Caco-2 (cell line): ENCODE measurements around the gene NT5C. TPM values are rescaled to one million over a fixed set of nuclear protein-coding genes. Genes with fewer than 3 reads are reported as not detected.
A peak's percentile ranks its signal among the peaks of the same experiment; 100 is the strongest.
"Not testable (repeated sequence)": the region's sequence is repeated elsewhere in the genome, so short reads cannot be mapped to it uniquely, and the experiment has no call there.

Experiments
- BruUV-seq: library from RNA; stranded (reverse); fragments of 400-500 nt; replicated peaks from 2 replicates; lab custom pipeline; 2021; lab: Mats Ljungman, UMichigan
- CTCF ChIA-PET: fragments of 300-600 bp; sonication (Branson Sonifier 250); formaldehyde crosslinking; loops from one replicate; lab custom pipeline; 2022; ENCODE audit warnings: antibody characterized with exemption; lab: Charles Lee
- POLR2A ChIA-PET: fragments of 300-600 bp; sonication (Branson Sonifier 250); formaldehyde crosslinking; loops from one replicate; lab custom pipeline; 2022; ENCODE audit warnings: antibody characterized with exemption; lab: Charles Lee
- DNase-seq, 2 experiments: peaks; one replicate each; pipeline versions ENCODE4 v3.0.0 to v3.0.0-alpha.2; 2020 to 2022
- H3K27me3 ChIP-seq: replicated peaks from 2 replicates; pipeline ENCODE4 v1.6.0; 2011; ENCODE audit warnings: low read length; ENCODE audit not compliant: control insufficient read depth, insufficient read depth
- H3K36me3 ChIP-seq: 2 replicates; pipeline ENCODE4 v1.5.1; 2011; ENCODE audit warnings: low read length; ENCODE audit not compliant: control insufficient read depth, insufficient read depth
- H3K4me1 ChIP-seq: fragments of 250-450 bp; sonication (Bioruptor Pico); 2 replicates; pipeline ENCODE4 v1.5.1; 2020; ENCODE audit warnings: mild to moderate bottlenecking
- H3K4me3 ChIP-seq: 2 replicates; pipeline ENCODE4 v1.5.1; 2011; ENCODE audit warnings: low read depth, mild to moderate bottlenecking, control low read depth, low read length
- H3K9me3 ChIP-seq: fragments of 250-450 bp; sonication (Bioruptor Pico); 2 replicates; pipeline ENCODE4 v1.5.1; 2020; ENCODE audit warnings: mild to moderate bottlenecking, moderate library complexity
- H3K27ac Mint-ChIP-seq: one replicate; pipeline ENCODE4 v1.8.0; 2022; ENCODE audit warnings: mixed read lengths; ENCODE audit not compliant: unreplicated experiment
- H3K27me3 Mint-ChIP-seq: one replicate; pipeline ENCODE4 v1.8.0; 2022; ENCODE audit warnings: mixed read lengths; ENCODE audit not compliant: insufficient read depth, unreplicated experiment
- H3K36me3 Mint-ChIP-seq: one replicate; pipeline ENCODE4 v1.8.0; 2022; ENCODE audit warnings: mild to moderate bottlenecking, mixed read lengths; ENCODE audit not compliant: insufficient read depth, unreplicated experiment
- H3K4me1 Mint-ChIP-seq: one replicate; pipeline ENCODE4 v1.8.0; 2022; ENCODE audit warnings: low read depth, mixed read lengths; ENCODE audit not compliant: unreplicated experiment
- H3K4me3 Mint-ChIP-seq: one replicate; pipeline ENCODE4 v1.8.0; 2022; ENCODE audit warnings: mild to moderate bottlenecking, moderate library complexity, mixed read lengths; ENCODE audit not compliant: unreplicated experiment
- H3K9me3 Mint-ChIP-seq: one replicate; pipeline ENCODE4 v1.8.0; 2022; ENCODE audit warnings: mixed read lengths; ENCODE audit not compliant: unreplicated experiment
- CTCF ChIP-seq, 2 experiments: fragments of 200-600 bp in 1 of 2; IDR thresholded peaks; 1 replicate in 1 of 2; 2 replicates in 1 of 2; pipeline versions ENCODE4 v1.5.1 to v1.8.0; 2011 to 2022; ENCODE audit warnings: antibody characterized with exemption in 1 of 2, control low read depth in 1 of 2, inconsistent platforms in 1 of 2, low read depth in 1 of 2, low read length in 1 of 2, mild to moderate bottlenecking in 1 of 2, moderate library complexity in 1 of 2; ENCODE audit not compliant: insufficient read depth in 1 of 2, severe bottlenecking in 1 of 2, unreplicated experiment in 1 of 2
- intact Hi-C: fragments of 100-400 bp; cut with micrococcal nuclease; formaldehyde crosslinking; loops from one replicate; pipeline ENCODE4 v1.10.0; 2022; ENCODE audit not compliant: unreplicated experiment
- total RNA-seq: library from RNA; stranded (reverse); gene quantifications from 2 replicates; pipeline ENCODE4 v1.2.3, GENCODE V29; 2022

Gene NT5C
- total RNA-seq, 1 experiment from 2014 or later, result 68.4 TPM

- no peaks in the 10 kb centered on the region for H3K4me1 Mint-ChIP-seq
- H3K36me3 ChIP-seq, result peaks cover 4% of the 10 kb centered on the region; the same call in 1 of the 2 replicates
- no peak overlapping the region for H3K4me3 ChIP-seq
- TF ChIP-seq CTCF (IDR thresholded peaks at IDR 0.05; ENCODE audit: insufficient read depth in 1 of 2, low read depth in 1 of 2, low read length in 1 of 2, severe bottlenecking in 1 of 2, unreplicated experiment in 1 of 2), result no peak
- CTCF ChIA-PET, result no interaction called here
- no peaks in the 10 kb centered on the region for H3K9me3 Mint-ChIP-seq
- H3K9me3 ChIP-seq, result no peaks in the 10 kb centered on the region
- no peak for DNase-seq
- H3K36me3 Mint-ChIP-seq, result peaks cover 99% of the 10 kb centered on the region
- H3K27me3 Mint-ChIP-seq, result no peaks in the 10 kb centered on the region
- intact Hi-C loops, result no loop called here
- no TSS peak for BruUV-seq
- POLR2A ChIA-PET, result interaction anchor here (0.6 kb wide), 2 partner anchors 11 to 225 kb away, joined by 4 to 7 read pairs; no protein-coding TSS in a partner anchor
- no peak overlapping the region for H3K4me3 Mint-ChIP-seq
- no peaks in the 10 kb centered on the region for H3K27me3 ChIP-seq
- no peaks in the 10 kb centered on the region for H3K4me1 ChIP-seq
- no peak overlapping the region for H3K27ac Mint-ChIP-seq
Measured at GRCh38 chr17:75168998-75169397, 37.5 kb upstream of the NT5C start.

- CTCF ChIA-PET, result interaction anchor here (0.7 kb wide), 1 partner anchor 101 kb away, joined by 3 read pairs; no protein-coding TSS in a partner anchor
Measured at GRCh38 chr17:75164606-75165005, 33.1 kb upstream of the NT5C start.

GRCh38 chr17:75163074-75163473, 31.5 kb upstream of the NT5C start:
- CTCF ChIA-PET, result interaction anchor here (0.5 to 0.6 kb wide), 2 partner anchors 9 kb away, joined by 3 read pairs; partner anchors contain the start of gene JPT1
- no TSS peak for BruUV-seq

More at GRCh38 chr17:75164606-75165005, 33.1 kb upstream of the NT5C start:
- DNase-seq, H3K9me3 ChIP-seq, BruUV-seq, H3K36me3 ChIP-seq, H3K4me1 ChIP-seq, H3K4me1 Mint-ChIP-seq, H3K9me3 Mint-ChIP-seq, intact Hi-C loops, H3K4me3 ChIP-seq, H3K27me3 Mint-ChIP-seq, H3K27ac Mint-ChIP-seq, H3K27me3 ChIP-seq, H3K4me3 Mint-ChIP-seq, POLR2A ChIA-PET: not testable (repeated sequence)
- H3K36me3 Mint-ChIP-seq, result peaks cover 74% of the 10 kb centered on the region

More at GRCh38 chr17:75163074-75163473, 31.5 kb upstream of the NT5C start:
- no peak for TF ChIP-seq CTCF (IDR thresholded peaks at IDR 0.05; ENCODE audit: insufficient read depth in 1 of 2, low read depth in 1 of 2, low read length in 1 of 2, severe bottlenecking in 1 of 2, unreplicated experiment in 1 of 2)
- Histone ChIP-seq H3K4me3 (no peak overlapping the region), H3K4me1 (peaks cover 20% of the 10 kb centered on the region), H3K36me3 (peaks cover 2% of the 10 kb centered on the region; the same call in 1 of the 2 replicates), H3K9me3 (no peaks in the 10 kb centered on the region), H3K27me3 (no peaks in the 10 kb centered on the region)
- Mint-ChIP-seq H3K27me3 (no peaks in the 10 kb centered on the region), H3K4me1 (peaks cover 17% of the 10 kb centered on the region), H3K9me3 (no peaks in the 10 kb centered on the region), H3K27ac (no peak overlapping the region), H3K4me3 (no peak overlapping the region), H3K36me3 (peaks cover 58% of the 10 kb centered on the region)
- peak in 1 of 2 experiments; percentile 23 for DNase-seq
- intact Hi-C loops, result no loop called here
- POLR2A ChIA-PET, result interaction anchor here (1.0 kb wide), 1 partner anchor 8 kb away, joined by 4 read pairs; the partner anchor contains the start of gene JPT1
